Mesenchymal stem cell (in vitro differentiated cells and primary cell): ENCODE results near the gene ATP8B1. TPM values are rescaled to one million over a fixed set of nuclear protein-coding genes. Genes with fewer than 3 reads are reported as not detected.
A peak's percentile ranks its signal among the peaks of the same experiment; 100 is the strongest.
"Not testable (repeated sequence)": the region's sequence is repeated elsewhere in the genome, so short reads cannot be mapped to it uniquely, and the experiment has no call there.

ENCODE experiments used
- DNase-seq: peaks from one replicate; pipeline ENCODE4 v3.0.0-alpha.2; 2013
- H2AFZ ChIP-seq: one replicate; pipeline ENCODE4 v1.6.1; 2013; ENCODE audit warnings: low read depth, mild to moderate bottlenecking, control low read depth, inconsistent platforms, low read length, moderate library complexity
- H2AK5ac ChIP-seq: 2 replicates; pipeline ENCODE4 v1.6.1; 2013; ENCODE audit warnings: low read length, moderate library complexity, mild to moderate bottlenecking, inconsistent platforms; ENCODE audit not compliant: severe bottlenecking
- H2BK120ac ChIP-seq: one replicate; pipeline ENCODE4 v1.6.1; 2013; ENCODE audit warnings: low read depth, mild to moderate bottlenecking, inconsistent platforms, low read length, moderate library complexity
- H2BK12ac ChIP-seq, 2 experiments: one replicate each; pipeline ENCODE4 v1.6.1; 2013; ENCODE audit warnings: inconsistent platforms in 2 of 2, low read length in 2 of 2, mild to moderate bottlenecking in 2 of 2, moderate library complexity in 2 of 2, control low read depth in 1 of 2
- H2BK15ac ChIP-seq: one replicate; pipeline ENCODE4 v1.6.1; 2013; ENCODE audit warnings: mild to moderate bottlenecking, low read depth, inconsistent platforms; ENCODE audit not compliant: poor library complexity, severe bottlenecking
- H2BK5ac ChIP-seq: 2 replicates; pipeline ENCODE4 v1.6.1; 2013; ENCODE audit warnings: low read depth, mild to moderate bottlenecking, low read length, control low read depth, inconsistent platforms; ENCODE audit not compliant: poor library complexity, severe bottlenecking
- H3K14ac ChIP-seq, 2 experiments: one replicate each; pipeline ENCODE4 v1.6.1; 2013; ENCODE audit warnings: inconsistent platforms in 2 of 2, low read length in 2 of 2, control low read depth in 1 of 2, mild to moderate bottlenecking in 1 of 2, moderate library complexity in 1 of 2
- H3K18ac ChIP-seq, 2 experiments: one replicate each; pipeline ENCODE4 v1.6.1; 2013; ENCODE audit warnings: inconsistent platforms in 2 of 2, low read length in 2 of 2, control low read depth in 1 of 2, low read depth in 1 of 2, mild to moderate bottlenecking in 1 of 2
- H3K23ac ChIP-seq, 2 experiments: one replicate each; pipeline ENCODE4 v1.6.1; 2013; ENCODE audit warnings: inconsistent platforms in 2 of 2, low read length in 2 of 2, mild to moderate bottlenecking in 2 of 2, moderate library complexity in 2 of 2, control low read depth in 1 of 2
- H3K27ac ChIP-seq: 2 replicates; pipeline ENCODE4 v1.5.1; 2013; ENCODE audit warnings: mild to moderate bottlenecking, moderate library complexity, low read length, control low read depth, inconsistent platforms; ENCODE audit not compliant: poor library complexity, severe bottlenecking
- H3K27me3 ChIP-seq, 2 experiments: 2 replicates each; pipeline versions ENCODE4 v1.6.1 to v1.7.0; 2013; ENCODE audit warnings: low read length in 2 of 2, mild to moderate bottlenecking in 2 of 2, moderate library complexity in 2 of 2, control low read depth in 1 of 2, inconsistent platforms in 1 of 2; ENCODE audit not compliant: control insufficient read depth in 1 of 2, insufficient read depth in 1 of 2
- H3K36me3 ChIP-seq, 2 experiments: 2 replicates each; pipeline versions ENCODE4 v1.6.1 to v1.7.0; 2013; ENCODE audit warnings: low read length in 2 of 2, control low read depth in 1 of 2, inconsistent platforms in 1 of 2, low read depth in 1 of 2, mild to moderate bottlenecking in 1 of 2; ENCODE audit not compliant: insufficient read depth in 2 of 2, control insufficient read depth in 1 of 2
- H3K4ac ChIP-seq, 2 experiments: one replicate each; pipeline ENCODE4 v1.6.1; 2013; ENCODE audit warnings: inconsistent platforms in 2 of 2, low read length in 2 of 2, mild to moderate bottlenecking in 2 of 2, moderate library complexity in 2 of 2, control low read depth in 1 of 2, low read depth in 1 of 2
- H3K4me1 ChIP-seq: 2 replicates; pipeline ENCODE4 v1.6.1; 2013; ENCODE audit warnings: low read depth, low read length, control low read depth; ENCODE audit not compliant: control insufficient read depth, insufficient read depth
- H3K4me2 ChIP-seq: 2 replicates; pipeline ENCODE4 v1.6.1; 2013; ENCODE audit warnings: low read length, mild to moderate bottlenecking, inconsistent platforms; ENCODE audit not compliant: poor library complexity, severe bottlenecking
- H3K4me3 ChIP-seq, 2 experiments: 2 replicates each; pipeline versions ENCODE4 v1.5.1 to v1.7.0; 2013; ENCODE audit warnings: low read length in 2 of 2, mild to moderate bottlenecking in 2 of 2, control low read depth in 1 of 2, low read depth in 1 of 2; ENCODE audit not compliant: insufficient read depth in 1 of 2
- H3K79me1 ChIP-seq: replicated peaks from 2 replicates; pipeline ENCODE4 v1.6.1; 2013; ENCODE audit warnings: mild to moderate bottlenecking, control low read depth, low read length, inconsistent platforms; ENCODE audit not compliant: poor library complexity, severe bottlenecking
- H3K9ac ChIP-seq: 2 replicates; pipeline ENCODE4 v1.7.0; 2013; ENCODE audit warnings: mild to moderate bottlenecking, low read length, moderate library complexity
- H3K9me3 ChIP-seq: 2 replicates; pipeline ENCODE4 v1.7.0; 2013; ENCODE audit warnings: mild to moderate bottlenecking, low read length; ENCODE audit not compliant: control insufficient read depth
- H4K8ac ChIP-seq: one replicate; pipeline ENCODE4 v1.6.1; 2013; ENCODE audit warnings: inconsistent platforms, mild to moderate bottlenecking, low read length, moderate library complexity
- H4K91ac ChIP-seq: one replicate; pipeline ENCODE4 v1.6.1; 2013; ENCODE audit warnings: mild to moderate bottlenecking, low read length, inconsistent platforms
- WGBS: methylation state at CpG from one replicate; pipeline ENCODE4 v1.1.7; 2013; ENCODE audit warnings: mixed read lengths; 5-methylcytosine and 5-hydroxymethylcytosine counted together
- polyA plus RNA-seq, 2 experiments: library from polyadenylated mRNA; stranded (reverse); fragments of 200-250 nt; gene quantifications; one replicate each; pipeline ENCODE4 v1.2.3, GENCODE V29; 2013

The ATP8B1 gene
- polyA plus RNA-seq (2013, experiment 1 of 2) = 4.3 TPM
- polyA plus RNA-seq (2013, experiment 2 of 2) = 4.2 TPM

DNA sequence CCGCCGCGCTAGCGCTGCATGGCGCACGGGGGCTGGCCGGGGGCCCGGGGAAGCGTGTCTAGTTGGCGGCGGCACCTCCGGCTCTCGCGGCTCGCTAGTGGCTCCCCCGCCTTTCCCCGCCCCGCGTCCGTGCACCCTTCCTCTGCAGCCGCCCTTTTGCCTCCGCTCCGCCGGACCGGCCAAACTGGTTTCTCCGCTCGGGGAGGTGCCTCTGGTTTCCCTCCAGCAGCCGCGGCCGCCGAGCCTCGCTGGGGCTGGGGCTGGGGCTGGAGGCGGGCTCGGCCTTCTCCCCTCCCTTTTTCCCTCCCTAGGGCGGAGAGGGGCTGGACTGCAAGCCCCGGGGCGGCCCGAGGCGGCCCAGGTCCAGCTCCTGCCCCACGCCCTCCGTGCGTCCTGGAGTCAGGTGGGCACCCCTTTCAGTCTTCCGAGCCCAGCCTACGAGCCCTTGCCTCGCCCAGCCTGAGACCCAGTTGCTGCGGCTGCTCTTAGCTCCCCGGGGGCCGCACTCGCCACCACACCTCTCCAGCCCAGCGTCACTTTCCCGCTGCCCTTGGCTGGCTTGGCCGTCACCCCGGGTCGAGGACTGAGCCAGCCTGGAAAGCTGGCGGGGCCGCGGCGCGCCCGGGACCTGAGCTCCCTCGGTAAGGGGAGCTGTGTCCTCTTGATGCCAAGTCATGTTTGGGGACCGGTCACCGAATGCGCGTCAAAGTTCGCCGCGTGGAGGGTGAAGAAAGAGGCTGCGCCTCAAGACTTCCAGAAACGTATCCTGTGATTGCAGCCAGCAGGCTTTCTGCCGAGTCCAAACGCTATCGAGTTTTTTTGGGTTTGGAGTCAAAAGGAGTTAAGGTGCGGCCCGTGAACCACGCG is at the start of gene ATP8B1:
TSS of gene ATP8B1 (minus strand) at position 213 of the 867 bp plus-strand sequence. CDS start 71,508 bp downstream, outside the sequence.
- peak within 1 kb of the TSS; percentile 42 for H4K8ac ChIP-seq
- H2AFZ ChIP-seq = peak within 1 kb of the TSS; percentile 75
- peak within 1 kb of the TSS; percentile 21 for H2BK120ac ChIP-seq
- H2AK5ac ChIP-seq = peak within 1 kb of the TSS; percentile 27
- peak within 1 kb of the TSS; percentile 92 for H3K9ac ChIP-seq
- no peaks in the 10 kb centered on the region for H3K27me3 ChIP-seq
- no peak within 1 kb of the TSS for H2BK5ac ChIP-seq
- peak within 1 kb of the TSS in 1 of 2 experiments; percentile 73 for H3K14ac ChIP-seq
- H3K4ac ChIP-seq = peak within 1 kb of the TSS; percentile 54 to 78
- H3K27ac ChIP-seq = no peak within 1 kb of the TSS
- peak within 1 kb of the TSS in 1 of 2 experiments; percentile 57 for H3K23ac ChIP-seq
- H3K36me3 ChIP-seq = peaks cover 0 to 2% of the 10 kb centered on the region in 2 experiments
- H3K79me1 ChIP-seq = peaks cover 2% of the 10 kb centered on the region
- H3K18ac ChIP-seq = peak within 1 kb of the TSS; percentile 73 to 94
- peak within 1 kb of the TSS; percentile 45 for H4K91ac ChIP-seq
- 3% methylated on average over 69 of the region's 77 CpGs for WGBS
- H3K9me3 ChIP-seq = no peaks in the 10 kb centered on the region
- peak within 1 kb of the TSS in 1 of 2 experiments; percentile 85 for H2BK12ac ChIP-seq
- peaks cover 12% of the 10 kb centered on the region for H3K4me1 ChIP-seq
- H3K4me3 ChIP-seq = peak within 1 kb of the TSS; percentile 70 to 98
- H2BK15ac ChIP-seq = peak within 1 kb of the TSS; percentile 77
- peak; percentile 74 for DNase-seq
- peak within 1 kb of the TSS; percentile 85 for H3K4me2 ChIP-seq

GRCh38 chr18:57850063-57850462 is 46.9 kb upstream of the ATP8B1 start:
- 68% methylated on average over 3 of the region's 3 CpGs for WGBS
- no peaks in the 10 kb centered on the region for H3K36me3 ChIP-seq
- H3K23ac ChIP-seq = no peak overlapping the region
- no peaks in the 10 kb centered on the region for H3K27me3 ChIP-seq
- no peak overlapping the region for H4K8ac ChIP-seq
- H3K9ac ChIP-seq = no peak overlapping the region
- H4K91ac ChIP-seq = no peak overlapping the region
- no peak overlapping the region for H2BK15ac ChIP-seq
- no peak overlapping the region for H3K27ac ChIP-seq
- H3K14ac ChIP-seq = no peak overlapping the region
- no peak overlapping the region for H2BK5ac ChIP-seq
- DNase-seq = no peak
- no peak overlapping the region for H2AK5ac ChIP-seq
- H3K4me2 ChIP-seq = no peak overlapping the region
- H2BK120ac ChIP-seq = no peak overlapping the region
- no peak overlapping the region for H2BK12ac ChIP-seq
- no peaks in the 10 kb centered on the region for H3K4me1 ChIP-seq
- H3K79me1 ChIP-seq = no peaks in the 10 kb centered on the region
- no peak overlapping the region for H3K18ac ChIP-seq
- H3K4me3 ChIP-seq = no peak overlapping the region
- no peak overlapping the region for H3K4ac ChIP-seq
- no peaks in the 10 kb centered on the region for H3K9me3 ChIP-seq
- H2AFZ ChIP-seq = no peak overlapping the region

GRCh38 chr18:57848374-57848773 is 45.3 kb upstream of the ATP8B1 start:
- H4K8ac ChIP-seq, H2AFZ ChIP-seq, H3K79me1 ChIP-seq, H3K27ac ChIP-seq, H3K23ac ChIP-seq, H3K4me3 ChIP-seq, H3K4me2 ChIP-seq, H2BK5ac ChIP-seq, H4K91ac ChIP-seq, H2BK12ac ChIP-seq, DNase-seq, H3K27me3 ChIP-seq, H3K14ac ChIP-seq, H2AK5ac ChIP-seq, H3K9ac ChIP-seq, H2BK15ac ChIP-seq, H3K9me3 ChIP-seq, H3K4ac ChIP-seq, H2BK120ac ChIP-seq, H3K18ac ChIP-seq, H3K36me3 ChIP-seq, H3K4me1 ChIP-seq: not testable (repeated sequence)
- no CpG with 5 or more reads among the region's 1 CpG for WGBS

DNA sequence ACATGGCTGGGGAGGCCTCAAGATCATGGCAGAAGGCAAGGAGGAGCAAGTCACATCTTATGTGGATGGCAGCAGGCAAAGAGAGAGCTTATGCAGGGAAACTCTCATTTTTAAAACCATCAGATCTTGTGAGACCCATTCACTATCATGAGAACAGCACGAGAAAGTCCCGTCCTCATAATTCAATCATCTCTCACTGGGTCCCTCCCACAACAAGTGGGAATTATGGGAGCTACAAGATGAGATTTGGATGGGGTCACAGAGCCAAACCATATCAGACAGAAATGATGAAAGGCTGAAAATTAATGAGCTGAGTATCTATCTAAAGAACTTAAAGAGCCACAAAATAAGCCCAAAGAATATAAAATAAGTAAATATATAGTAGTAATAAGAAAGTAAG is 44.3 kb upstream of the ATP8B1 start:
- not testable (repeated sequence) for H3K4me3 ChIP-seq, H3K9ac ChIP-seq, H2BK15ac ChIP-seq, H4K91ac ChIP-seq, H3K27me3 ChIP-seq, H2AK5ac ChIP-seq, H3K14ac ChIP-seq, H2BK12ac ChIP-seq, H3K36me3 ChIP-seq, H2BK5ac ChIP-seq, H2BK120ac ChIP-seq, H3K79me1 ChIP-seq, H3K23ac ChIP-seq, H3K27ac ChIP-seq, H3K18ac ChIP-seq, H3K4me1 ChIP-seq, H4K8ac ChIP-seq, DNase-seq, H2AFZ ChIP-seq, H3K4ac ChIP-seq, H3K9me3 ChIP-seq, H3K4me2 ChIP-seq
- no CpG with 5 or more reads among the region's 2 CpGs for WGBS
